Testis (tissue), 3 donors: ENCODE results near the gene OCIAD2. TPM values are rescaled to one million over a fixed set of nuclear protein-coding genes. Genes with fewer than 3 reads are reported as not detected.

Source experiments
- DNase-seq: peaks from one replicate; pipeline ENCODE4 v3.0.0-alpha.2; 2019
- H3K27ac ChIP-seq, 2 donors: fragments of 200-600 bp; sonication (generic); one replicate each; pipeline ENCODE4 v1.5.1; 2019
- H3K27me3 ChIP-seq: fragments of 200-600 bp; sonication (generic); one replicate; pipeline ENCODE4 v1.5.1; 2019
- H3K36me3 ChIP-seq: fragments of 200-600 bp; sonication (generic); one replicate; pipeline ENCODE4 v1.5.1; 2017; ENCODE audit warnings: low read depth; ENCODE audit errors: missing control alignments
- H3K4me1 ChIP-seq: fragments of 200-600 bp; sonication (generic); one replicate; pipeline ENCODE4 v1.5.1; 2019
- H3K4me3 ChIP-seq, 2 donors: fragments of 200-600 bp; sonication (generic); one replicate each; pipeline ENCODE4 v1.5.1; 2017 to 2019
- H3K9me3 ChIP-seq: fragments of 200-600 bp; sonication (generic); one replicate; pipeline ENCODE4 v1.5.1; 2017
- CTCF ChIP-seq, 3 experiments: fragments of 450-650 bp in 2 of 3; fragments of 200-600 bp in 1 of 3; sonication (generic) in 1 of 3; IDR thresholded peaks; one replicate each; pipeline ENCODE4 v1.5.1; 2016 to 2019; ENCODE audit warnings: antibody characterized with exemption in 3 of 3, mild to moderate bottlenecking in 2 of 3, moderate library complexity in 1 of 3
- POLR2A ChIP-seq: fragments of 450-650 bp; IDR thresholded peaks from one replicate; pipeline ENCODE4 v1.6.1; 2017; ENCODE audit warnings: antibody characterized with exemption, mild to moderate bottlenecking, moderate library complexity
- WGBS, 2 donors: methylation state at CpG; one replicate each; pipeline ENCODE4 v1.1.5; 2018; 5-methylcytosine and 5-hydroxymethylcytosine counted together
- intact Hi-C: fragments of 100-400 bp; cut with DNase I; formaldehyde crosslinking; loops from one replicate; pipeline ENCODE4 v1.15.1; 2023; ENCODE audit warnings: low total_unique reads
- polyA plus RNA-seq: library from polyadenylated mRNA; stranded (reverse); fragments of 350-450 nt; fragmentation: Illumina TruSeq; extraction: RNeasy Lipid Tissue Mini Kit (QIAGEN cat#74804); gene quantifications from one replicate; pipeline ENCODE4 v1.2.3, GENCODE V29; 2014; ENCODE audit warnings: low read depth, low replicate concordance; ENCODE audit not compliant: insufficient read depth
- total RNA-seq, 2 donors: library from RNA; depleted of rRNA; stranded (reverse); fragments of >200 nt; gene quantifications; one replicate each; pipeline ENCODE4 v1.2.3, GENCODE V29; 2016

The OCIAD2 gene
- total and polyA plus RNA-seq, 3 donors from 2014 or later, result 12.9 to 26.5 (median 15.9) TPM

- Histone ChIP-seq H3K36me3 (no peaks in the 10 kb centered on the region), H3K4me1 (peaks cover 15% of the 10 kb centered on the region), H3K27me3 (no peaks in the 10 kb centered on the region), H3K4me3 (no peak overlapping the region), H3K27ac (no peak overlapping the region), H3K9me3 (no peaks in the 10 kb centered on the region)
- no peak for DNase-seq
- TF ChIP-seq CTCF (IDR thresholded peaks at IDR 0.05) (no peak), POLR2A (no peak)
- intact Hi-C loops, result no loop called here
- 90 to 94% methylated on average over 4 of the region's 4 CpGs for WGBS, 2 donors
These were observed 2.5 kb downstream of the OCIAD2 start for GRCh38 chr4:48904101-48904500.

GRCh38 chr4:48902266-48902665, 4.3 kb downstream of the OCIAD2 start:
- H3K4me3 ChIP-seq, result no peak overlapping the region
- DNase-seq, result no peak
- intact Hi-C loops, result no loop called here
- no peak for TF ChIP-seq CTCF (IDR thresholded peaks at IDR 0.05)
- TF ChIP-seq POLR2A, result no peak
- peaks cover 15% of the 10 kb centered on the region for H3K4me1 ChIP-seq
- no peaks in the 10 kb centered on the region for H3K27me3 ChIP-seq
- H3K27ac ChIP-seq, result no peak overlapping the region
- no peaks in the 10 kb centered on the region for H3K9me3 ChIP-seq
- no peaks in the 10 kb centered on the region for H3K36me3 ChIP-seq

- WGBS, 2 donors, result 62 to 73% methylated on average over 4 of the region's 4 CpGs
These were observed 5.4 kb downstream of the OCIAD2 start for GRCh38 chr4:48901196-48901595.

GRCh38 chr4:48899950-48900349, 6.6 kb downstream of the OCIAD2 start:
- H3K27ac ChIP-seq, result peak overlapping the region in 1 of 2 donors; percentile 42
- TF ChIP-seq CTCF (IDR thresholded peaks at IDR 0.05), result no peak
- TF ChIP-seq POLR2A, result no peak
- H3K27me3 ChIP-seq, result no peaks in the 10 kb centered on the region
- H3K36me3 ChIP-seq, result no peaks in the 10 kb centered on the region
- 59 to 67% methylated on average over 4 of the region's 4 CpGs for WGBS, 2 donors
- intact Hi-C loops, result no loop called here
- no peaks in the 10 kb centered on the region for H3K9me3 ChIP-seq
- peaks cover 8% of the 10 kb centered on the region for H3K4me1 ChIP-seq
- peak; percentile 61 for DNase-seq
- H3K4me3 ChIP-seq, result no peak overlapping the region

More at GRCh38 chr4:48901196-48901595, 5.4 kb downstream of the OCIAD2 start:
- no peak overlapping the region for H3K4me3 ChIP-seq
- no peak for DNase-seq
- no peaks in the 10 kb centered on the region for H3K9me3 ChIP-seq
- H3K27ac ChIP-seq, result no peak overlapping the region
- TF ChIP-seq CTCF (IDR thresholded peaks at IDR 0.05) (no peak), POLR2A (no peak)
- H3K4me1 ChIP-seq, result peaks cover 8% of the 10 kb centered on the region
- no peaks in the 10 kb centered on the region for H3K36me3 ChIP-seq
- no peaks in the 10 kb centered on the region for H3K27me3 ChIP-seq
- intact Hi-C loops, result no loop called here

GRCh38 chr4:48899432-48899749, 7.2 kb downstream of the OCIAD2 start:
- no peaks in the 10 kb centered on the region for H3K36me3 ChIP-seq
- DNase-seq, result no peak
- 69 to 78% methylated on average over 1 of the region's 1 CpG for WGBS, 2 donors
- peaks cover 8% of the 10 kb centered on the region for H3K4me1 ChIP-seq
- no peak overlapping the region for H3K4me3 ChIP-seq
- intact Hi-C loops, result no loop called here
- H3K27ac ChIP-seq, result peak overlapping the region in 1 of 2 donors; percentile 42
- no peaks in the 10 kb centered on the region for H3K9me3 ChIP-seq
- TF ChIP-seq CTCF (IDR thresholded peaks at IDR 0.05), result no peak
- no peak for TF ChIP-seq POLR2A
- no peaks in the 10 kb centered on the region for H3K27me3 ChIP-seq
